ENCODE measurements around the gene PRDM11. TPM values are rescaled to one million over a fixed set of nuclear protein-coding genes. Genes with fewer than 3 reads are reported as not detected.

PRDM11 gene
- total RNA-seq, 1 donor from 2014 or later = 60.2 TPM

DNA sequence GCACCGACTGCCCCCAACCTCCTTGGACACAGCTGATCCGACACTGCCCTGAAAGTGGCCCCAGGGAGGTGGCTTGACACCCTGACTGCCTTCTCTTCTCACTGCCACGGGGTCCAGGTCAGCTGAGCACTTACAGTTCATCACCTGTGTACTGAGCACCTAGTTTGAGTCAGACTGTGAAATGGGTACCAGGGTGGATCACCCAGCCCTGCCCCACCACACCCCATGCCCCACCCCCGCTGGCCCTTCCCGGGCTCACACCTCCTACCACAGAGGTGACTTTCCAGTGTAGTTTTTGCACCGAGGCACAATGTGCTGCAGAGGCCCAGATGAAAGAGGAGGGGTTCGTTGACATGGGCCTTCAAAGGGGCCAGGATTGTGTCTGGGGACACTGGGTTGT is 59.5 kb downstream of the PRDM11 start:
- Mint-ChIP-seq H3K4me3 (no peak overlapping the region), H3K27me3 (ENCODE audit: low read depth) (no peaks in the 10 kb centered on the region), H3K4me1 (peaks cover 27% of the 10 kb centered on the region), H3K9me3 (peaks cover 9% of the 10 kb centered on the region), H3K36me3 (peaks cover 23% of the 10 kb centered on the region), H3K27ac (no peak overlapping the region)
- no peak for TF ChIP-seq CTCF (IDR thresholded peaks at IDR 0.05; ENCODE audit: unreplicated experiment)
- no peak for DNase-seq (ENCODE audit: low spot score in 2 of 2, unreplicated experiment in 2 of 2)

DNA sequence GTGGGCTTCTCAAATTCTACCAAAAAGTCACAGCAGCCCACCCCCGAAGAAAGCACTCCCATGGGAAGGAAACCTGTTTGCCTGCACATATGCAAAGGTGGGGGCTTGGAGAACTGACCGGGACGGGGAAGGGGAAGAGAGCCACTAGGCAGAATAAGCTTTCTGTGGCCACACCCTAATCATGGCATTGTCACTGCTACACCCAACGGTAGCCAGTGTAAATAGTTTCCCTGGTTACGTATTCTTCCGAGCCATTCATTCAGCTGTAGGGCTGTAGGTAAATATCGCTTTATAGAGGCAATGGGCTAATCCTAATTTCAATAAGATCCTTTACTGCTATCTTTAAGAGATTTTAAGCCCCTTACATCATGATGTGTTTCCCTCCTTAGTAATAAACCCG is 61.7 kb downstream of the PRDM11 start:
- Mint-ChIP-seq H3K9me3 (peaks cover 2% of the 10 kb centered on the region), H3K27ac (no peak overlapping the region)

DNA sequence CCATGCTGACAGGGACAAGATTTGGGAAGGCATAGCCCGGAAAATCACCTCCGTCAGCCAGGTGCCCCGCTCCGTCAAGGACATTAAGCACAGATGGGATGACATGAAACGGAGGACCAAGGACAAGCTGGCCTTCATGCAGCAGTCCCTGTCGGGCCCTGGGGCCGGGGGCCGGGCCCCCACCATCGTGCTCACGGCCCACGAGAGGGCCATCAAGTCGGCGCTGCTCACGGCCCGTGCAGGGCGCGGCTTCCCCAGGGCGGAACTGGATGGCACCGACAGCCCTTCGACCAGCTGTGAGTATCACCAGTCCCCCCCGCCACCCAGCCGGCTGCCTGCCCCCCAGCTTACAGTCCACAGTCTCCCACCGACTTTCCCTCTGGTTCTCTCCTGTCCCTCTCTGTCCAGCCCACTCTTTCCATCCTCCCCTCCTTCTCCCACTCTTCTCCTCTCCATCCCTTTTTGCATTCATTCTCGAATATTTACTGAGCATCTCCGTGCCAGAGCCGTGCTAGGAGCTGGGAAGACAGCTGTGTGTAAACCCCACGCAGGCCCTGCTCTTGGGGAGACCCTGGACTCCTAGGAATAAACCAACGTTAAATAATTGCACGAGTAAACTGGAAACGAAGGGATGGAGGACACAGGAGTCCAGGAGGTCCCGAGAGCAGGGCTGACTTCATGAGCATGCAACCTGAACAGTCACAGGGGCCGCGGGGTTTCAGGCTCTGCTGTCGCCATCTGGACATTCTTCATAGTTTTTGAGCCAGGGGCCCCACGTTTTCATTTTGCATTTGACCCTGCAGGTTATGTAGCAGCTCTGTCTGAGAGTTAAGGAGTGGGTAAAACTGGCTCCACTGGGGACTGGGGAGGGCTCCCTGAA is 62.8 kb downstream of the PRDM11 start:
- Mint-ChIP-seq H3K4me3 (peak overlapping the region; percentile 47), H3K36me3 (peaks cover 13% of the 10 kb centered on the region), H3K9me3 (no peaks in the 10 kb centered on the region), H3K27me3 (ENCODE audit: low read depth) (no peaks in the 10 kb centered on the region), H3K4me1 (peaks cover 15% of the 10 kb centered on the region), H3K27ac (peak overlapping the region; percentile 71)
- TF ChIP-seq CTCF (IDR thresholded peaks at IDR 0.05; ENCODE audit: unreplicated experiment) = no peak
- no peak for DNase-seq (ENCODE audit: low spot score in 2 of 2, unreplicated experiment in 2 of 2)

More for the DNA sequence above, 61.7 kb downstream of the PRDM11 start:
- H3K27me3 Mint-ChIP-seq (ENCODE audit: low read depth) = no peaks in the 10 kb centered on the region
- H3K36me3 Mint-ChIP-seq = peaks cover 15% of the 10 kb centered on the region
- H3K4me3 Mint-ChIP-seq = no peak overlapping the region
- no peak for TF ChIP-seq CTCF (IDR thresholded peaks at IDR 0.05; ENCODE audit: unreplicated experiment)
- DNase-seq (ENCODE audit: low spot score in 2 of 2, unreplicated experiment in 2 of 2) = no peak
- peaks cover 15% of the 10 kb centered on the region for H3K4me1 Mint-ChIP-seq

DNA sequence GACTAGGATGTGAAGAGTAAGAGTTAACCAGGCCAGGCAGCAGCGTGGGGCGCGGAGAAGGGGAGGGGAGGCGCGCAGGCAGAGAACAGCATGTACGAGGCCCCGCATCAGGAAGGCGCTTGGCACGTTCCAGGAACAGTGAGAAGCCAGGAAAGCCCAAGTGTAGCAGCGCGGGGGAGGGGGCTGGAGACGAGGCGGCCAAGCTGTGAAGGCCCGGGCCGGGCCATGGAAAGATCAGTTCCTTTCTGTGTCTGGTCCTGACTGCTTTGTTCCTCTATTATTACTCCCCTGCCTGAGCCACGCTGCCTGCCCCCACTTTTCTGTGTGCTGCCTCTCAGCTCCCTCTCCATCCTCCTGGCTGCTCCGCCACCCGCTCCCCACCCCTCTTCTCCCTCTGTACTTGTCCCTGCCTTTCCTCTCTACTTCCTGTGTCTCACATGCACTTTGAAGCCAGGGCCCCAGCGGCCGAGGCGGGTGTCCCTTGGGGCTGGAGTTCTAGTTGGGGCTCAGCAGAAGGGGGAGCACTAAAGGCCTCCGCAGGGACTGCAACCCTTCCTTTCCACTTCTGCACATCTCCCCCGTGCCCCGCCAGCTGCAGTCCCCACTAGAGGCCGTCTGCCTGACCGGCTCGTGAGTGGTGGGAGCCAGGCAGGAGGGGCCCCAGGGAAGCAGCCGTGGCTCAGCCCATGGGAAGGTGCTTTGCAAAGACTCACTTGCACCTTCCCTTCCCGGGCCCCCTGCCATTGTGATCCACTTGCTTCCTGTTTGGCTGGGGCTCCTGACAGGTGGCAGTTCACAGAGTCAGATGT is 63.7 kb downstream of the PRDM11 start:
- H3K27me3 Mint-ChIP-seq (ENCODE audit: low read depth) = no peaks in the 10 kb centered on the region
- H3K9me3 Mint-ChIP-seq = no peaks in the 10 kb centered on the region
- H3K4me1 Mint-ChIP-seq = peaks cover 15% of the 10 kb centered on the region
- DNase-seq (ENCODE audit: low spot score in 2 of 2, unreplicated experiment in 2 of 2) = peak; percentile 53 to 72
- peaks cover 18% of the 10 kb centered on the region for H3K36me3 Mint-ChIP-seq
- peak overlapping the region; percentile 71 for H3K27ac Mint-ChIP-seq
- no peak for TF ChIP-seq CTCF (IDR thresholded peaks at IDR 0.05; ENCODE audit: unreplicated experiment)
- H3K4me3 Mint-ChIP-seq = peak overlapping the region; percentile 47

DNA sequence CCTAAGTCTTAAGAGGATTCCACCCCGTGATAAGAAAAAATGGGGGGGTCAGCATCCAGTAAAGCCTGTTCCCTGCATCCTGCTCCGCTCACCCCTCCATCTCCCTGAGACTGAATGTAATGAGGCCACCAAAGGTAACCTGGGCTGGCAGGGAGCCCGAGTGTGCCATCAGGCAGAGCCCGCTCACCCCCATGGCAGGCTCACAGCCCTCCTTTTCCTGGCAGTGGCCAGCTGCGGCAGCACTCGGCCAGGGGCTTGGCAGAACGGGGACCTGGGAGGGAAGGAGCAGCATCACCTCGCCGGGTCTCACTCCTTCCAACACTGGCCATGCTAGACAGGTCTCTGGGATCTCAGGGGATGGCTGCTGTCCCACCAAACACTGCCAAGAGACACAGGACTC is 64.4 kb downstream of the PRDM11 start:
- no peak for DNase-seq (ENCODE audit: low spot score in 2 of 2, unreplicated experiment in 2 of 2)
- Mint-ChIP-seq H3K4me1 (peaks cover 15% of the 10 kb centered on the region), H3K27me3 (ENCODE audit: low read depth) (no peaks in the 10 kb centered on the region)

More for the DNA sequence above, 64.4 kb downstream of the PRDM11 start:
- TF ChIP-seq CTCF (IDR thresholded peaks at IDR 0.05; ENCODE audit: unreplicated experiment) = no peak
- Mint-ChIP-seq H3K9me3 (no peaks in the 10 kb centered on the region), H3K36me3 (peaks cover 17% of the 10 kb centered on the region), H3K4me3 (no peak overlapping the region), H3K27ac (peak overlapping the region; percentile 71)
